ENCODE measurements around the gene TANGO2. TPM values are rescaled to one million over a fixed set of nuclear protein-coding genes. Genes with fewer than 3 reads are reported as not detected.
A peak's percentile ranks its signal among the peaks of the same experiment; 100 is the strongest.

Gene TANGO2
- total and polyA plus RNA-seq, 9 of the 15 experiments (the other 6 are each of a cell fraction or from before 2014, with no cell fraction given), result 15.5 to 94.9 (median 70.1) TPM

DNA sequence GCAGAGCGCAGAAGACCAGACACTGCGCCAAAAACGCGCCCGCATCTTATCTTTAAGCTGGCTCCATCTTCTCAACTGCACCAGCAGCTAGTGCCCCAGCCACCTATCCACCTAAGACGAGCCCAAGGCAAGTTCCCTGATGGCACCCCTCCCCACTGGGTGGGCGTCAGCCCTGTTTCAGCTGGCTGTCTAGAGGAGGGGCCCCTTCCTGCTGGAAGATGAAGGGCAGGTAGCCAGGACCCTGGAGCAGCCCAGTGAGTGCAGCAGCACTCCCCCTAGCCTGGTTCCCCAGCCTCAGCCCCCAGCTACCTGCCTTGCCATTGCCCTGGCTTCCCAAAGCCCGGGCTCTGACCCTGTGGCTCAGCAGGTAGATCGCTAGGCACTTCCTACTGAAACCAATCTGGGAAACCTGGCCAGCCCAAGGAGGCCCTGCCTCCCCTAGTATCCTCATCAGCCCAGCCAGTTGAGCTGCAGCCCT is 32.5 kb upstream of the TANGO2 start:
- Histone ChIP-seq H3K79me2 (ENCODE audit: control insufficient read depth, insufficient read depth, low read length) (no peaks in the 10 kb centered on the region), H3K27me3 (ENCODE audit: control insufficient read depth in 2 of 2, insufficient read depth in 2 of 2, low read length in 2 of 2) (no peaks in the 10 kb centered on the region), H3K9me3 (replicated peaks; ENCODE audit: control insufficient read depth, insufficient read depth, low read depth, low read length) (no peaks in the 10 kb centered on the region), H3K36me3 (ENCODE audit: control insufficient read depth, insufficient read depth, low read length) (no peaks in the 10 kb centered on the region), H3K4me3 (no peak overlapping the region), H2AFZ (ENCODE audit: low read depth, low read length) (no peak overlapping the region), H4K20me1 (replicated peaks; ENCODE audit: control insufficient read depth, insufficient read depth, low read length) (peaks cover 74% of the 10 kb centered on the region), H3K9ac (ENCODE audit: insufficient read depth in 1 of 2, low read depth in 2 of 2, low read length in 2 of 2) (peak overlapping the region in 1 of 2 experiments; percentile 92; a peak in 2 of 4 replicates), H3K4me1 (replicated peaks in 1 of 2; ENCODE audit: control insufficient read depth in 2 of 2, insufficient read depth in 2 of 2, low read length in 2 of 2) (peaks cover 39 to 91% of the 10 kb centered on the region in 2 experiments), H3K4me2 (ENCODE audit: insufficient read depth, low read length) (no peak overlapping the region), H3K9me1 (ENCODE audit: control insufficient read depth, insufficient read depth, low read length) (peaks cover 20% of the 10 kb centered on the region), H3K27ac (ENCODE audit: extremely low read depth, low read depth, low read length) (peak overlapping the region; percentile 37; the same call in 1 of the 3 replicates)
- BruUV-seq (replicated peaks), result no TSS peak
- FAIRE-seq (no peak), DNase-seq (ENCODE audit: extremely low read depth in 1 of 4, low spot score in 3 of 4) (no peak), ATAC-seq (no peak)
- in situ Hi-C loops (cut with MboI) (no loop called here), intact Hi-C loops (cut with micrococcal nuclease) (loop anchor here (5.0 kb wide), 1 partner anchor 34 kb away; the partner anchor contains the start of gene TANGO2)
- WGBS (ENCODE audit: insufficient coverage, low coverage, missing lambda C conversion rate), result 71% methylated on average over 9 of the region's 9 CpGs
- CTCF ChIA-PET (ENCODE audit: low intra/inter-chr PET ratio), result no interaction called here
- POLR2A ChIA-PET, result interaction anchor here (0.5 to 2.5 kb wide), 15 partner anchors 9 to 844 kb away, joined by 3 to 20 read pairs (median 4); partner anchors contain the start of genes ESS2 and TRMT2A
- TF ChIP-seq PTRF (tag; IDR thresholded peaks at IDR 0.05) (no peak), RCOR1 (IDR thresholded peaks at IDR 0.05; ENCODE audit: borderline replicate concordance in 1 of 2, low read depth in 2 of 2, low read length in 2 of 2) (peak in 1 of 2 experiments; percentile 19; a peak in 1 of 4 replicates), WHSC1 (IDR thresholded peaks at IDR 0.05; ENCODE audit: low read length) (peak; percentile 14), SETDB1 (IDR thresholded peaks at IDR 0.05; ENCODE audit: low read length) (no peak), ASH1L (IDR thresholded peaks at IDR 0.05; ENCODE audit: borderline replicate concordance, low read depth, partially characterized antibody) (no peak), SREBF2 (CRISPR knock-in tag; IDR thresholded peaks at IDR 0.05) (no peak), KDM5B (IDR thresholded peaks at IDR 0.05; ENCODE audit: insufficient replicate concordance, low read depth, low read length) (peak; percentile 49), ZBTB8A (IDR thresholded peaks at IDR 0.05; ENCODE audit: partially characterized antibody) (no peak), FOXJ2 (tag; IDR thresholded peaks at IDR 0.05) (no peak), TAF9B (IDR thresholded peaks at IDR 0.05; ENCODE audit: partially characterized antibody) (no peak), KDM1A (IDR thresholded peaks at IDR 0.05) (no peak), MAFK (IDR thresholded peaks at IDR 0.05; ENCODE audit: low read length) (no peak), TCF7L2 (IDR thresholded peaks at IDR 0.05; ENCODE audit: low read depth, low read length) (no peak), GTF2F1 (IDR thresholded peaks at IDR 0.05; ENCODE audit: low read depth, low read length) (0 out of 2 replicates have a peak, but pooled peaks have one; percentile 34), DMBX1 (CRISPR knock-in tag; IDR thresholded peaks at IDR 0.05; ENCODE audit: borderline replicate concordance) (no peak), RAD51 (IDR thresholded peaks at IDR 0.05; ENCODE audit: borderline replicate concordance, low read depth) (no peak), CTBP1 (IDR thresholded peaks at IDR 0.05; ENCODE audit: borderline replicate concordance) (no peak), HDAC8 (tag; IDR thresholded peaks at IDR 0.05) (no peak)
- TF ChIP-seq, protein P1, sequence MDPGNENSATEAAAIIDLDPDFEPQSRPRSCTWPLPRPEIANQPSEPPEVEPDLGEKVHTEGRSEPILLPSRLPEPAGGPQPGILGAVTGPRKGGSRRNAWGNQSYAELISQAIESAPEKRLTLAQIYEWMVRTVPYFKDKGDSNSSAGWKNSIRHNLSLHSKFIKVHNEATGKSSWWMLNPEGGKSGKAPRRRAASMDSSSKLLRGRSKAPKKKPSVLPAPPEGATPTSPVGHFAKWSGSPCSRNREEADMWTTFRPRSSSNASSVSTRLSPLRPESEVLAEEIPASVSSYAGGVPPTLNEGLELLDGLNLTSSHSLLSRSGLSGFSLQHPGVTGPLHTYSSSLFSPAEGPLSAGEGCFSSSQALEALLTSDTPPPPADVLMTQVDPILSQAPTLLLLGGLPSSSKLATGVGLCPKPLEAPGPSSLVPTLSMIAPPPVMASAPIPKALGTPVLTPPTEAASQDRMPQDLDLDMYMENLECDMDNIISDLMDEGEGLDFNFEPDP (CRISPR knock-in tag; IDR thresholded peaks at IDR 0.05), result no peak
- TF ChIP-seq, protein P2, sequence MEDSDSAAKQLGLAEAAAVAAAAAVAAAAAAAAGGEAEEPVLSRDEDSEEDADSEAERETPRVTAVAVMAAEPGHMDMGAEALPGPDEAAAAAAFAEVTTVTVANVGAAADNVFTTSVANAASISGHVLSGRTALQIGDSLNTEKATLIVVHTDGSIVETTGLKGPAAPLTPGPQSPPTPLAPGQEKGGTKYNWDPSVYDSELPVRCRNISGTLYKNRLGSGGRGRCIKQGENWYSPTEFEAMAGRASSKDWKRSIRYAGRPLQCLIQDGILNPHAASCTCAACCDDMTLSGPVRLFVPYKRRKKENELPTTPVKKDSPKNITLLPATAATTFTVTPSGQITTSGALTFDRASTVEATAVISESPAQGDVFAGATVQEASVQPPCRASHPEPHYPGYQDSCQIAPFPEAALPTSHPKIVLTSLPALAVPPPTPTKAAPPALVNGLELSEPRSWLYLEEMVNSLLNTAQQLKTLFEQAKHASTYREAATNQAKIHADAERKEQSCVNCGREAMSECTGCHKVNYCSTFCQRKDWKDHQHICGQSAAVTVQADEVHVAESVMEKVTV (CRISPR knock-in tag; IDR thresholded peaks at IDR 0.05), result no peak

Data from K562 (cell line).